Embryonic facial prominence (tissue), 1 donor: ENCODE data around the gene IQCF6.
"Not testable (repeated sequence)": the region's sequence is repeated elsewhere in the genome, so short reads cannot be mapped to it uniquely, and the experiment has no call there.

Experiments used
- DNase-seq: peaks from one replicate; pipeline ENCODE4 v3.0.0-alpha.2; 2016; ENCODE audit errors: extremely low spot score

Gene IQCF6

DNA sequence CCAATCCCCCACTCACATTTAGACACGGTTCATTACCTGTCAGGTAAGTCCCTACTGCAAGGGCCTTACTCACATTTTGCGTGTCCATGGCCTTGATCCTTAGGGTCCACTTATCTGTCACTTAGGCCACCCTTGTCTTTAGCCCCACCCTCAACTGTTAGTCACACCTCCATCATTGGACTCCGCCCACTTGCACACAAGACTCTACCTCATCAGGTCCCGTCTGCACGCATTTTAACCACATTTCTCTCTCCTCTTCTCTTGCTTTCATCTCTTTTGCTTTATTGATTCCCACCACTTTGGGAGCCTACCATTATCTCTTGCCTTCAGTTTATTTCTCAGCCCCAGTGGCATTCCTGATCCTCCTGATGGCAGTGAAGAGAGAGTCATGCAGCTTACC lies at the start of gene IQCF6:
Gene IQCF6, minus strand, starts transcription at position 101 of the 400 bp plus-strand sequence. Its CDS starts 13 bp downstream, at position 88.
- no peak for DNase-seq

DNA sequence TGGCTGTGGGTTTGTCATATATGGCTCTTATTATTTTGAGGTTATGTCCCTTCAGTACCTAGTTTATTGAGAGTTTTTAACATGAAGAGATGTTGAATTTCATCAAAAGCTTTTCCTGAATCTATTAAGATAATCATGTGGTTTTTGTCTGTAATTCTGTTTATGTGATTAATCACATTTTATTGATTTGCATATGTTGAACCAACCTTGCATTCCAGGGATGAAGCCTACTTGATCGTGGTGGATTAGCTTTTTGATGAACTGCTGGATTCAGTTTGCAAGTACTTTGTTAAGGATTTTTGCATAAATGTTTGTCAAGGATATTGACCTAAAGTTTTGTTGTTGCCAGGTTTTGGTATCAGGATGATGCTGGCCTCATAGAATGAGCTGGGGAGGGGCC lies 49.3 kb upstream of the IQCF6 start:
- no peak for DNase-seq

DNA sequence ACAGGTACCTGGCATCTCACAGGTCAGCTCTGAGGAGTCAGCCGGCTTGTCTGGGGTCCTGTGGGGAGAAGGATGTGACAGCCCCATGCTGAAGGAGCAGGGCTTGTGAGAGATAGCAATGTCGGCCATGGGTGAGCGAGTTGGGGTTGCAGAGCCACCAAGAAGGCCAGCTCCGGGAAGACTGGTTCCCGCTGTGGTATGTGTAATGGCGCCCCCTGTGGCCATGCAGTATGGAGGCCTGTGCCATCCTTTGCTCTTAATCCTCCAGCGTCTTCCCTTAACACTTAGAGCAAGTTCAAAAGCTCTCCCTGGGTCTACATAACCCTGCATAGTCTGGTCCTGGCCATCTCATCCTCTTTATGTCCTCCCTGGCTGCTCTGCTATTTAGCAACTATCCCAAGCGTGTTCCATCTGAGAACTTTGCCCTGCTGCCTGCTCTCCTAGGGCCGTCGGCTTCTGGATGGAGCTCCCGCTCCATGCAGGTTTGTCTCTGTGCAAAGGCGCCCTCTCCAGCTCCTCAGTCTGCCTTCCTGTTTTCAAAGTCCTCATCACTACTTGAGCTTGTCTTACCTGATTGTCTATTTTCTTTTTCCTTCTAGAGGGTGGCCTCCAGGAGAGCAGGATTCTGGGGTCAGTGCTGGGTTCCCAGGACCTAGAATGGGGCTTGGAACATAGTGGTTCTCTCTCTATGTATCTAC lies 40.8 kb upstream of the IQCF6 start:
- DNase-seq = no peak

DNA sequence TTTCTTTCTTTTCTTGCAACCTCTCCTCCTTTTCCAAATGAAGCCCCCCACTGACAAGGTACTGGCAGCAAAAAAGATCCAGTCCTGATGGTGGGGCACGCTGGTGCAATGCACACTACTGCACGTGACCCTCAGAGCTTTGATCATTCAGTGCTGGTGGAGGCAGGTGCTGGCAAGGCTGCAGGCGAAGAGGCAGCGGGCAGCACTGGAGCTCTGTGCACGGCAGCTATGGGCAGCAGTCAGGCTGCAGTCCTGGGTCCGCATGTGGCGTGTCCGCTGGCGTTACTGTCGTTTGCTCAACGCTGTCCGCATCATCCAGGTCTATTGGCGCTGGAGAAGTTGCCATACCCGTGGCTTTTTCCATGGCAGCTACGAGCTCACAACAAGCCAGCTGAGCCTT lies 40.1 kb upstream of the IQCF6 start:
- DNase-seq = no peak

DNA sequence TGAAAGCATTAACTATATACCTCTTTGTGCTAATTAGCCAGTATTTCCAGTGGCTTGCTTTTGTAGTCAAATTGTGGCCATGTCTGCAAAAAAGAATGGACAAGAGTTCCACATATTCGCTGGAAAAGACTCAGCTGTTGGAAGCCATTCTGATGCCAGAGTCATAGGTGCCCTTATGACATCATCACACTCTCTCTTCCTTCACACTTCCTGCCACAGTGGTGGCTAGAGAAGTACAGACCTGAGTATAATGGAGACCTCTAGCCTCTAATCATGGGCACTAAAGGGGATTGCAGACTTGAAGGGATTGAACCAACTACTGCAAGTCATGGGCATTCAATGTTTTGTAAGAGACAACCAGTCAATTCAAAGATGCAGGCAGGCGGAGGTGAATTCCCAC lies 38.3 kb upstream of the IQCF6 start:
- no peak for DNase-seq

DNA sequence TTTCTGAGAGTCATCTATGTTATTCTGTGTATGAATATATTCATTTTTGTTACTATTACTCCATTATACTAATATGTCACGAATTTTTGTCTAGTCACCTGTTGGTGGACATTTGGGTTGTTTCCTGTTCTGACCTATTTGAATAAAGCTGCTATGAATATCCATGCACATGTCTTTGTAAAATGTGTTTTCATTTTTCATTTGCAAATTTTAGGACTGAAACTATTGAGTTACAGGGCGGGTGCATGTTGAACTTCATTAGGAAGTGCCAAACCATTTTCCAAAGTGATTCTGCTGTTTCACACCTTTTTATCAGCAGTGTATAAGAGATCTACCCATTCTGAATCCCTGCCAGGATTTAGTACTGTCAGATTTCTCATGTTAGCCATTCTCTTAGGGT lies 37.7 kb upstream of the IQCF6 start:
- DNase-seq = no peak

DNA sequence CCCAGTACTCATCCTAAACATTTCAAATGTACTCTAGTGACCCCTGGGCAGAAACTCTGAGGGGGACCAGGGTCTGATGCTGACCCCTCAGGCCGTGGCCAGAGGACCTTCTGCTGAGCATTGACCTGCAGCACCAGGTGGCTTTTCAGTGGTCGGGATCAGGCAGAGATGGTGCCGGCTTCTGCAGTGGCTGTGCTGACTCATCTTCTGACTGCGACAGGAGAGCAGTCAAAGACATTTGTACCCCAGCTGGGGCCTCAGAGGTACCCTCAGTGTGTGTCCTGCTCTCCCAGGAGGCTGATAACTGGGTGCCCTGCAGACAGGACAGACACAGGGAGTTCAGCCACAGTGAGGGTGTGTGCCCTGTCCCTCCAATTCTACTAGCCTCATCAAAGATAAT lies 36.6 kb upstream of the IQCF6 start:
- DNase-seq = no peak

DNA sequence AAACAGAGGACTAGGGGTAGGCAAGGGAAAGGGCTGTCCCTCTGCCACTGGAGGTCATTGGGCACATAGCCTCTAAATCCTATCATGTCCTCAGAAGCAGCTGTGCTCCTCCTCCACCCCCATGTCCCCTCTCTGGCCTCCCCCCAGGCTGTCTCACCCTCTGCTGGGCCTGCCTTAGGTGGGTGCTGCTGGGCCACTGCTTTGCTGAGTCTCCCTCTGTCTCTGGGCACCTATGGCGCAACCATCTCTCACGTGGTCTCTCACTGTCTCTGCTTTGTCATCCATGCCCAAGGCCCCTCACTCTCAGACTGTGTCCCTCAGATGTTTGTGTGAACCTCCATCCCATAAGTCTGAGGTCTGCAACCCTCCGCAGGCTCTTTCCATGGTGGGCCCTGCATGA lies 35.0 kb upstream of the IQCF6 start:
- DNase-seq = no peak

DNA sequence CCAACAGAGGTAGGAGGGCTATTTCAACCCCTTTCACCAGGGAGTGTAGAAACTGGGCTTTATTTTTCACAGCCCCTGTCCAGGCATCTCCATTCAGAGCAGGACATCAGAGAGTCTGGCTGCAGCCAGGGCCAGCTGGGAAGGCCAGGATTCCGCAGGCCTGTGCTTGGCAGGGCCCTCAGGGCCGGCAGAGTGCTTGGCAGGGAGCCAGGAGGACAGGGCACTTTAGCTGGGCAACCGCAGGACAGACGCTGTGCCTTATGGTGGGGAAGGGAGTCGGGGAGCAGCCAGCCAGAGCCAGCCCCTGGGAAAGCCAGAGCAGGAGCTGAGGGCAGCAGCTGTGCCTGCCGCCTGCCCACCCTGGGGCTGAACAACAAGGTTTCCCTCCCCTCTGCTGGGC lies 34.5 kb upstream of the IQCF6 start:
- DNase-seq = no peak

DNA sequence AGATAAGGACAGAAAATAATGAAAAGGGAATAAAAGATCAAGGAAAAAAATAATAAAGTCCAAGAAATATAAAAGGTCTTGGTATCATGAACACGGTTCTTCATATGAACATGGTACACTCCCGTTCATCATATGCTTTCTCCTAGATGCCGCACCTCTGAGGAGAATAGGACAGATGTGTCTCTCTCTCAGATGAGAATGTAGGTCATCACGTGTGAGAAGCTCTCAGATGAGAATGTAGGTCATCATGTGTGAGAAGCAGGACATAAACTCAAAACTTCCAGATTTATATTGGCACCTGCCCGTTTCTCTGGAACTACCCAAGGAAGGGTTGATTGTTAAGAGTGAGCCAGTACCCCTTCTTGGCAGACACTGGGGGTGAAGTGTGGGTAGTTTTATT lies 29.9 kb upstream of the IQCF6 start:
- no peak for DNase-seq

DNA sequence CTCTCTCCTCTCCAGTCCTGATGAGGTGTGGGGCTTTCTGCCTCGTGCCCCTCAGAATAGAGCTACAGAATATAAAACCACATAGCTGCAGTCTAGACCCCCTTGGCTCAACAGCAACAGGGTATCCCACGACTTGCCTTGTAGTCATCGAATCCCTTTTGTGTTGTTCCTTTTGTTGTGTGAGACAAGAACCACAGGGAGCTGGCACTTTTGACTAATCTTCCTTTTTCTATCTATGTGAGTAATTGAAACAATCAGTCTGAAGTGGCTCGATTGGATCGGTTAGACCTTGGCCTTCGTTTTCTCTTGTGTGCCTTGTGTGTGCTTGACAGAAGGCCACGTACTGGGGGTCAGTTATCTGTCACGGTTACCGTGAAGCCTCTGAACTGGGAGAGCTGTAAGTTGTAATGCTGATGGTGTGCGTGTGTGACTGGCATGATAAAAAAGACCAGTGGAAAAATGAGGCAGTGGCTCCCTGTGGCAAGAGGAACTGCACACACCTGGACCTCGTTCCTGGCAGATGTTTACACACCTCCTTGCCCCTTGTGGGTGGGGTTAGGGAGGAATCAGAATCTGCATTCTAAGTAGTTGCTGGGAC lies 23.2 kb upstream of the IQCF6 start:
- no peak for DNase-seq

DNA sequence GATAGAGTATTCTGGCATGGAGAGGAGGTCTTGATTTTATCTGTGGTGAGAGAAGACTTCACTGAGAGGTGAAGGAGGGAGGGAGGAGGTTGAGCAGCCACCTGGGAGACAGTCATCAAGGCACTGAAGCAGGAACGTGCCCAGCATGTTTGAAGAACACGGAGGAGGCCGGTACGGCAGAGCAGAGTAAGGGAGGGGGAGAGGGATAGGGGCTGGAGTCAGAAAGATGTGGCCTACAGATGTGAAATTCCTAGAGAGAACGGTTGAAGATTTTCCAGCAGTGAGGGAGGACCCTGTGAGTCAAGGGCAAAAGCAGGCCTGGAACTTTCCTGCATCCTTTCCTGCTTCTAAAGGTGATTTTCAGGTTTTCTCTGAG lies 21.7 kb upstream of the IQCF6 start:
- DNase-seq = no peak

DNA sequence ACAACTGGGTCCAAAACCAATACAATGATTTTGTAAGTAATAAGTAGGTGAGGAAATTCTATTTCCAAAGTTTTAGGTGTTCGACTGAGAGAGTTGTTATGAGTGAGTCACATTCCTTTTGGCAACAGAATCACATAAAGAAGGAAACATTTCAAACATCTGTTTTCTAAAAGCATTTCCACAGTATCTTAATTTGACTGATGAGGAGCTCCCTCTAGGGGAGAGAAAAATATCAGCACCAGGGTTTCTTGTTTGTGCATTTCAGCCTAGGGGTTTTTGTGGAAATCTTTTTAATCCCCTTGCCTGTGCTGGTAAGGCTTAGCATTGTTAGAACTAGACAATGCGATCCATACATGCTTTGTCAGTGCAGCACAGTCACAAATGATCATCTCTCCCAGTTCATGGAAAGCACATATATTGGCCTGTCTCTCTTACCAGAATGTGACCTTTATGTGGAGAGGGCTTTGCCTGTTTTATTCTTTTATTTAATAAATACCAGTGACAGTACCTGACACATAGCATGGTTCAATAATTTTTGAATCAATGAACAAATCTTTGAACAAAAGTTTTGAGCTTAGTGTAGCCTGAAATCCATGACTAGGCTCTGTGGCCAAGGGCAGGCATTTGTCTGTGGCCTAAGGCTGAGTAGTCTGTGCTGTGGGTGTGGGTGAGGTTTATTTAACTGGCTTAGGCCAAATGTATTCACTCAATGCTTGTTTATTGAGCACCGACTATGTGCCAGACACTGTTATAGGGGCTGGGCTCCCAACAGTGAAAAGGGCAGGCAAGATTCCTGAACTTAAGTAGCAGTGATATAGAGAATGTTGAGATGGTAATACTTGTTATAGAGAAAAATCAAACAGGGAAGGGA lies 21.1 kb upstream of the IQCF6 start:
- peak; percentile 36 for DNase-seq

DNA sequence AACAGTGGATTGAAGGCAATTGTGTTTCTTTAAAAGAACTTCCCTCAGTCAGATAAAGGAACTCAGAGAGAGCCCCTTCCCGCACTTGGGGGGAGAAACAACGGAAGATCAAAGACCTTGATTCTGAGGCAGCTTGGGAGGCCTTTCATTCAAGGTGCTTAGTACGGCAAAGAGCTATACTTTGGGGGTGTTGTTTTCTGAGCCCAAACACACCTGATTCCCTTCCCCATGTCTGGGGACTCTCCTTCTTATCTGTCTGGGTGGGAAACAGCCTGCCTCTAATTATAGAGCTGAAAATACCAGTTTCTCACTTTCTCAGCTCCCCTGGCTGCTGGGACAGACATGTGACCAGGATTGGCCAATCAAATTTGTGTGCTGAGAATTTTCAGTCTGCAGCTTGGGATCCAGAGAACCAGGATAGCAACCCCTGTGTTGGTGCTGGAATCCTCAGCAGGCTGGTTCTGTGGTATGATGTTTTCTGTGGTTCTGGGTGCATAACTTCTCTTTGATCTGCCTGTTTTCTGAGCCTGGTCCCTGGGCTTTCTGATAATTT lies 19.4 kb upstream of the IQCF6 start:
- DNase-seq = no peak

DNA sequence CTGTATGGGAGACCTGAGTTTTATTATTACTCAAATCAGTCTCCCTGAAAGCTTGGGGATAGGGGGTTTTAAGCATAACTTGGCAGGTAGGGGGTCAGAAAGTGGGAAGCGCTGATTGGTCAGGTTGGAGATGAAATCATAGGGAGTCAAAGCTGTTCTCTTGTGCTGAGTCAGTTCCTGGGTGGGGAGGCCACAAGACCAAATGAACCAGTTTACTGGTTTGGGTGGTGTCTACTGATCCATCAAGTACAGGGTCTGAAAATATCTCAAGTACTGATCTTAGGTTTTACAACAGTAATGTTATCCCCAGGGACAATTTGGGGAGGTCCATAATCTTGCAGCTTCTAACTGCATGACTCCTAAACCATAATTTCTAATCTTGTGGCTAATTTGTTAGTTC lies 17.8 kb upstream of the IQCF6 start:
- no peak for DNase-seq

DNA sequence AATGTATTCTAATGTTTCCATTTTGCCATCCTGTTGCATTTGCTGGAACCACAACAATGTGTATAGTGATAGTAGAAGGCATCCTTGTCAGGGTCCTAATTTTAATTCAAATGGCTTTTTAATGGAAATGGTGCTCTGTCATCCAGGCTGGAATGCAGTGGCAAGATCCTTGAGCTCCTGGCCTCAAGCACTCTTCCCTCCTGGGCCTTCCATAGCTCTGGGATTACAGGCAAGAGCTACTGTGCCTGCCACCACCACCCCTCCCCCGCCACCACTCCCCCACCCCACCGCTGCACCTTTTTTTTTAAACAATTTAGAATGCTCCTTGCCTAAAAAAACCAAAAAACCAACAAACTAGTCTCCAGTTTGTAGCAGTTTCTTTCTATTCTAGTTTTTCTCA lies 15.2 kb upstream of the IQCF6 start:
- no peak for DNase-seq

DNA sequence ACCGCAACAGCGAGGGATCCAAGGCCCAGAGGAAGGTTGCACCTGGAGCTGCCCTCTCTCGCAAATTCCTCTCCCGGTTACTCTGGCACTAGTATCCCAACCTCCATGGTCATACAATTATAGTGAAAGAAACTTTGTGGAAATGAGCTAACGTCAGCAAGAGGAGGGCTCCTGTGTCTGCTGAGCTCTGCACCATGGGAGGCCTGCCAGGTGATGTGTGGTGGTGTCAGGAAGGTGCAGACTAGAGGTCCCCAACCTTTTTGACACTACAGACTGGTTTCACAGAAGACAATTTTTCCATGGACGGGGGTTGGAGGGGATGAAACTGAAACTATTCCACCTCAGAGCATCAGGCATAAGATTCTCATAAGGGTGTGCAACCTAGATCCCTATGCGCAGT lies 13.2 kb upstream of the IQCF6 start:
- no peak for DNase-seq

DNA sequence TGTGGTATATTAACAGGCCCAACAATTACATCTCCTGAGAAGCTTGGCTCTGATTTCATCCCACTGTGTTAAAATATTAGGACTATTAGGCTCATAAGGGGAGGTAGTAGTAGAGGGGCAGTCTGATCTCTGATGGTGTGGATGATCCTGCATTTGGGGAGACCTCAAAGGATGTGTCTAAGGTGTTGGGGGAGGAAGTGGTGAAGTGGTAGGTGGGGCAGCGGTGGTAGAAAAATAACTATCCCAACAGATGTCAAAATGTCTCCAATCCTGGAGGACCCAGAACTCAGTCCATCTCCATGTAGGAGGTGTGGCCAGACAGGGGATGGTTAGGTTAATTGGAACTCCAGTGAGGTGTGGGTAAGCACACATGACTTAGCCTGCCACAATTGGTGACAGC lies 10.4 kb upstream of the IQCF6 start:
- DNase-seq = no peak

DNA sequence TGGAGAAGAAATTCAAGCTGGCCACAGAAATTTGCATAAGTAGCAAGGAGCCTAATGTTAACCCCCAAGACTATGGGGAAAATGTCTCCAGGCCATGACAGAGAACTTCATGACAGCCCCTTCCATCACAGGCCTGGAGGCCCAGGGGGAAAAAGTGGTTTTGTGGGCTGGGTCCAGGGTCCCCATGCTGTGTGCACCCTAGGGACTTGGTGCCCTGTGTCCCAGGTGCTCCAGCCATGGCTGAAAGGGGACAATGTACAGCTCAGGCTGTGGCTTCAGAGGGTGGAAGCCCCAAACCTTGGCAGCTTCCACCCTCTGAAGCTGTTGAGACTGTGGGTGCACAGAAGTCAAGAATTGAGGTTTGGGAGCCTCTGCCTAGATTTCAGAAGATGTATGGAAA lies 8.5 kb upstream of the IQCF6 start:
- not testable (repeated sequence) for DNase-seq

DNA sequence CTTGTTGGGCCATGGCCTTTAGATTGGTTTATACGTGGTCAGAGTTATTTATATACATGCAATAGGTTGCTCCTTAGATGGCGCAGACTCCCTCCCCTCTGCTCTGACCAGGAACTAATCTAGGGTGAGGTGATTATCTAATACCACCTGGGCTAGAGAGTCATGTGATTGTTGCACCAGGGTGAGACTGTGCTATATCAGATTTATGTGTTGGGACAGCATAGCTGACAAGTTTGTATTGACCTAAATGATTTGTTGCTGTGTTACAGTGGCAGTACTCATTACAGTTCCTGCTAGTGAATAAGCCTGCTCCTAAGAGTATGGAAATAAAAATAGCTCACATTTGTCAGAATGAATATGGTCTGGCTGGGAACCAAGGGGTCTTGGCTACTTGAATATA lies 7.2 kb upstream of the IQCF6 start:
- no peak for DNase-seq

DNA sequence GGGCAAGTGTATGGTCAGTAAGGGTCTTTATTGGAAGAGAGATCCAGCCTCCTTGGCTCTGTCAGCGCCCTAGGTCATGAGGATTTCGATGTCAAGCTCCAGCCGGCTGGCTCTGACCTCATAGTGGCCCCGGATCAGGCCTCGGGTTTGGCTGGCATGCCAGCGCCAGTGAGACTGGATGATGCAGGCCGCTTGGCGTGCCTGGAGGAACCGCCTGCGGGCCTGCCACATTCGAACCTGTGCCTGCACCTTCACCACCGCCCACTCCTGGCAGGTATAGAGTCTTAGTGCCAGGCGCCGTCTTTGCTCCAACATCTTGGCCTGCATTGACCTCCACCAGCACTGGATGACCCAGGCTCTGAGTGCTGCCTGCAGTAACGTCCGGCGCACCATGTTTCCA lies 483 bp downstream of the IQCF6 start:
- no peak for DNase-seq

DNA sequence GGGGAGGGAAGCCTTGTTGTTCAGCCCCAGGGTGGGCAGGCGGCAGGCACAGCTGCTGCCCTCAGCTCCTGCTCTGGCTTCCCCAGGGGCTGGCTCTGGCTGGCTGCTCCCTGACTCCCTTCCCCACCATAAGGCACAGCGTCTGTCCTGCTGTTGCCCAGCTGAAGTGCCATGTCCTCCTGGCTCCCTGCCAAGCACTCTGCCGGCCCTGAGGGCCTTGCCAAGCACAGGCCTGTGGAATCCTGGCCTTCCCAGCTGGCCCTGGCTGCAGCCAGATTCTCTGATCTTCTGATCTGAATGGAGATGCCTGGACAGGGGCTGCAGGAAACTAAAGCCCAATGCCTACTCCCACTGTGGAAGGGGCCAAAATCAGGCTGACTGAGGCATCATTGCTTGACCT lies 1.1 kb downstream of the IQCF6 start:
- DNase-seq = no peak
